K562 (cell line): ENCODE data around the gene WASL. TPM values are rescaled to one million over a fixed set of nuclear protein-coding genes. Genes with fewer than 3 reads are reported as not detected.
A peak's percentile ranks its signal among the peaks of the same experiment; 100 is the strongest.

Experiments used
- ATAC-seq: fragments of 200-7000 bp; cut with Tn5 transposase; 3 replicates; pipeline ENCODE4 v1.9.1; 2020; ENCODE audit warnings: moderate library complexity
- BruUV-seq: library from RNA; stranded (reverse); fragments of 400-500 nt; replicated peaks from 2 replicates; lab custom pipeline; 2021; lab: Mats Ljungman, UMichigan
- CTCF ChIA-PET: fragments of 300-600 bp; formaldehyde crosslinking; extraction: SDS; loops from one replicate; lab custom pipeline; 2021; ENCODE audit warnings: low intra/inter-chr PET ratio; lab: Yijun Ruan, JAX
- POLR2A ChIA-PET: fragments of 300-600, 350-650 bp; sonication (Branson Sonifier 250); formaldehyde crosslinking; extraction: SDS; loops from one replicate; lab custom pipeline; 2021; ENCODE audit warnings: antibody characterized with exemption, inconsistent platforms; lab: Yijun Ruan, JAX
- DNase-seq, 4 experiments: peaks; one replicate each; pipeline versions ENCODE4 v3.0.0 to v3.0.0-alpha.2; 2011 to 2018; ENCODE audit warnings: low spot score in 3 of 4, mixed read lengths in 3 of 4; ENCODE audit errors: extremely low read depth in 1 of 4
- FAIRE-seq: peaks from 2 replicates; lab custom pipeline; 2011; peaks lifted over from hg19 to GRCh38; lab: Jason Lieb, UNC
- H2AFZ ChIP-seq: 2 replicates; pipeline ENCODE4 v1.6.0; 2011; ENCODE audit warnings: low read depth, low read length, control low read depth, inconsistent platforms
- H3K27ac ChIP-seq: fragments of 200-600 bp; 3 replicates; pipeline ENCODE4 v1.8.0; 2011; ENCODE audit warnings: low read depth, mild to moderate bottlenecking, control low read depth, inconsistent platforms, low read length, moderate library complexity, mixed read lengths; ENCODE audit errors: extremely low read depth
- H3K27me3 ChIP-seq, 2 experiments: fragments of 300-600 bp in 1 of 2; 2 replicates in 1 of 2; 3 replicates in 1 of 2; pipeline versions ENCODE4 v1.6.0 to v1.8.0; 2011; ENCODE audit warnings: inconsistent platforms in 2 of 2, low read length in 2 of 2, mild to moderate bottlenecking in 1 of 2, mixed read lengths in 1 of 2, moderate library complexity in 1 of 2; ENCODE audit not compliant: control insufficient read depth in 2 of 2, insufficient read depth in 2 of 2
- H3K36me3 ChIP-seq: fragments of 300-600 bp; 3 replicates; pipeline ENCODE4 v1.8.0; 2011; ENCODE audit warnings: mild to moderate bottlenecking, low read length, inconsistent platforms; ENCODE audit not compliant: control insufficient read depth, insufficient read depth
- H3K4me1 ChIP-seq, 2 experiments: fragments of 200-600 bp in 1 of 2; replicated peaks in 1 of 2; 2 replicates in 1 of 2; 3 replicates in 1 of 2; pipeline versions ENCODE4 v1.5.1 to v1.8.0; 2011; ENCODE audit warnings: inconsistent platforms in 2 of 2, low read length in 2 of 2, mild to moderate bottlenecking in 1 of 2, mixed read lengths in 1 of 2, moderate library complexity in 1 of 2; ENCODE audit not compliant: control insufficient read depth in 2 of 2, insufficient read depth in 2 of 2
- H3K4me2 ChIP-seq: 2 replicates; pipeline ENCODE4 v1.6.1; 2011; ENCODE audit warnings: low read length, control low read depth, inconsistent platforms, mixed read lengths; ENCODE audit not compliant: insufficient read depth
- H3K4me3 ChIP-seq: fragments of 200-600 bp; sonication (generic), shearing (Covaris generic); 2 replicates; pipeline ENCODE4 v1.5.1; 2016; ENCODE audit warnings: control low read depth, inconsistent platforms
- H3K79me2 ChIP-seq: fragments of 200-600 bp; 3 replicates; pipeline ENCODE4 v1.8.0; 2011; ENCODE audit warnings: low read length, inconsistent platforms; ENCODE audit not compliant: control insufficient read depth, insufficient read depth
- H3K9ac ChIP-seq, 2 experiments: 2 replicates each; pipeline versions ENCODE4 v1.6.0 to v1.6.1; 2011; ENCODE audit warnings: low read depth in 2 of 2, low read length in 2 of 2, control low read depth in 1 of 2, inconsistent platforms in 1 of 2, mild to moderate bottlenecking in 1 of 2, mixed read lengths in 1 of 2; ENCODE audit not compliant: insufficient read depth in 1 of 2
- H3K9me1 ChIP-seq: one replicate; pipeline ENCODE4 v1.6.0; 2011; ENCODE audit warnings: inconsistent platforms, mild to moderate bottlenecking, low read length, moderate library complexity; ENCODE audit not compliant: control insufficient read depth, insufficient read depth
- H3K9me3 ChIP-seq: replicated peaks from 2 replicates; pipeline ENCODE4 v1.5.1; 2011; ENCODE audit warnings: low read depth, low read length, inconsistent platforms; ENCODE audit not compliant: control insufficient read depth, insufficient read depth
- H4K20me1 ChIP-seq: replicated peaks from 2 replicates; pipeline ENCODE4 v1.6.1; 2011; ENCODE audit warnings: low read length, inconsistent platforms, mixed read lengths; ENCODE audit not compliant: control insufficient read depth, insufficient read depth
- HDAC8 ChIP-seq: fragments of 450-650 bp; IDR thresholded peaks from 2 replicates; pipeline ENCODE4 v1.6.1; 2016; ENCODE audit warnings: mild to moderate bottlenecking, missing genetic modification characterization, moderate library complexity, missing compliant biosample characterization
- LARP7 ChIP-seq: fragments of 450-650 bp; IDR thresholded peaks from 2 replicates; pipeline ENCODE4 v1.6.1; 2016
- PCBP2 ChIP-seq: fragments of 200-400 bp; formaldehyde crosslinking; IDR thresholded peaks from 2 replicates; pipeline ENCODE4 v1.6.1; 2018; ENCODE audit warnings: low read length, low read depth, mild to moderate bottlenecking, moderate library complexity; ENCODE audit not compliant: poor library complexity, severe bottlenecking
- TRIM28 ChIP-seq: fragments of 450-650 bp; IDR thresholded peaks from 2 replicates; pipeline ENCODE4 v1.6.1; 2017
- ZC3H11A ChIP-seq: IDR thresholded peaks from 2 replicates; pipeline ENCODE4 v1.6.1; 2012; ENCODE audit warnings: low read depth, low read length, improper control_type of control experiment
- ZKSCAN8 ChIP-seq: fragments of 200-800 bp; sonication (Bioruptor generic); IDR thresholded peaks from 2 replicates; pipeline ENCODE4 v1.6.1; 2016; ENCODE audit warnings: missing genetic modification characterization, missing compliant biosample characterization
- ZNF165 ChIP-seq: fragments of 250-450 bp; sonication (Bioruptor Pico); IDR thresholded peaks from 2 replicates; pipeline ENCODE4 v1.4.0; 2020; ENCODE audit warnings: borderline replicate concordance
- ZNF586 ChIP-seq: fragments of 450-650 bp; formaldehyde crosslinking; conservative IDR thresholded peaks from 2 replicates; pipeline ENCODE4 v1.4.0; 2020; ENCODE audit warnings: mild to moderate bottlenecking, moderate library complexity
- ZNF696 ChIP-seq: fragments of 250-450 bp; sonication (Bioruptor Pico); conservative IDR thresholded peaks from 2 replicates; pipeline ENCODE4 v1.4.0; 2020; ENCODE audit warnings: mild to moderate bottlenecking, moderate library complexity
- WGBS: fragments of 100-300 bp; shearing (Covaris generic); methylation state at CpG from one replicate; pipeline ENCODE4 v1.1.6; 2016; ENCODE audit warnings: low coverage, mixed read lengths; ENCODE audit not compliant: insufficient coverage; ENCODE audit errors: missing lambda C conversion rate; 5-methylcytosine and 5-hydroxymethylcytosine counted together
- in situ Hi-C: fragments of 300-500 bp; cut with MboI; formaldehyde crosslinking; loops from 4 replicates; pipeline ENCODE4 v1.15.0; 2018; ENCODE audit warnings: inconsistent platforms, mixed read lengths
- intact Hi-C: fragments of 100-400 bp; cut with micrococcal nuclease; formaldehyde crosslinking; loops from 2 replicates; pipeline ENCODE4 v1.14.2; 2022
- polyA plus RNA-seq, 8 experiments: library from polyadenylated mRNA; depleted of rRNA in 4 of 8; stranded (reverse) in 5 of 8; unstranded in 3 of 8; fragments of >200 nt; fragmentation: Nextera tagmentation in 2 of 8; fragmentation: Illumina TruSeq in 1 of 8; extraction: Ambion mirVana in 2 of 8; extraction: Trizol in 1 of 8; gene quantifications; 2 replicates each; pipeline versions ENCODE4 v1.2.1 to v1.2.3, GENCODE V29; 2011 to 2014; ENCODE audit warnings: inconsistent platforms in 1 of 8, missing spikeins in 1 of 8
- total RNA-seq, 7 experiments: library from RNA; depleted of rRNA in 6 of 7; stranded (reverse); fragments of >200 nt in 6 of 7; fragmentation: Illumina TruSeq in 2 of 7; extraction: Trizol in 2 of 7; gene quantifications; 2 replicates each; pipeline versions ENCODE4 v1.2.1 to v1.2.3, GENCODE V29; 2011 to 2021; ENCODE audit warnings: low replicate concordance in 1 of 7
- TF ChIP-seq, protein P1 (sequence below): IDR thresholded peaks from 2 replicates; pipeline ENCODE4 v1.6.1; 2011; ENCODE audit not compliant: insufficient read length; ENCODE audit errors: extremely low read depth
- TF ChIP-seq, protein P2 (sequence below), 2 experiments: fragments of 450-650 bp; conservative IDR thresholded peaks; 2 replicates each; pipeline ENCODE4 v1.6.1; 2017; ENCODE audit warnings: mild to moderate bottlenecking in 2 of 2, moderate library complexity in 2 of 2

WASL gene
- total and polyA plus RNA-seq, 9 of the 15 experiments (the other 6 are each of a cell fraction or from before 2014, with no cell fraction given): 3.2 to 13.9 (median 8.3) TPM

GRCh38 chr7:123717689-123718088 lies 31.1 kb downstream of the WASL start:
- Histone ChIP-seq H3K9me3 (no peaks in the 10 kb centered on the region), H2AFZ (no peak overlapping the region), H3K79me2 (peaks cover 100% of the 10 kb centered on the region), H3K27ac (no peak overlapping the region), H4K20me1 (peaks cover 15% of the 10 kb centered on the region), H3K9me1 (no peaks in the 10 kb centered on the region), H3K4me1 (peaks cover 0 to 35% of the 10 kb centered on the region in 2 experiments; a peak in 4 of 5 replicates), H3K4me2 (no peak overlapping the region), H3K27me3 (no peaks in the 10 kb centered on the region), H3K4me3 (no peak overlapping the region), H3K36me3 (peaks cover 15% of the 10 kb centered on the region; the same call in 2 of the 3 replicates), H3K9ac (no peak overlapping the region)
- DNase-seq: no peak
- intact Hi-C loops (no loop called here), in situ Hi-C loops (no loop called here)
- BruUV-seq: no TSS peak
- WGBS: 98% methylated on average over 3 of the region's 3 CpGs
- no peak for ATAC-seq
- CTCF ChIA-PET: no interaction called here
- POLR2A ChIA-PET: interaction anchor here (0.8 to 3.8 kb wide), 7 partner anchors 9 to 82 kb away, joined by 3 to 18 read pairs (median 4); partner anchors contain the start of gene WASL
- FAIRE-seq: no peak
- TF ChIP-seq ZC3H11A (no peak), TRIM28 (no peak), PCBP2 (no peak), ZNF165 (CRISPR knock-in tag) (no peak), HDAC8 (tag) (no peak), ZKSCAN8 (CRISPR knock-in tag) (no peak), ZNF696 (CRISPR knock-in tag) (no peak), ZNF586 (CRISPR knock-in tag) (no peak), LARP7 (no peak)
- TF ChIP-seq, protein P1, sequence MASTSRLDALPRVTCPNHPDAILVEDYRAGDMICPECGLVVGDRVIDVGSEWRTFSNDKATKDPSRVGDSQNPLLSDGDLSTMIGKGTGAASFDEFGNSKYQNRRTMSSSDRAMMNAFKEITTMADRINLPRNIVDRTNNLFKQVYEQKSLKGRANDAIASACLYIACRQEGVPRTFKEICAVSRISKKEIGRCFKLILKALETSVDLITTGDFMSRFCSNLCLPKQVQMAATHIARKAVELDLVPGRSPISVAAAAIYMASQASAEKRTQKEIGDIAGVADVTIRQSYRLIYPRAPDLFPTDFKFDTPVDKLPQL: no peak
- TF ChIP-seq, protein P2, sequence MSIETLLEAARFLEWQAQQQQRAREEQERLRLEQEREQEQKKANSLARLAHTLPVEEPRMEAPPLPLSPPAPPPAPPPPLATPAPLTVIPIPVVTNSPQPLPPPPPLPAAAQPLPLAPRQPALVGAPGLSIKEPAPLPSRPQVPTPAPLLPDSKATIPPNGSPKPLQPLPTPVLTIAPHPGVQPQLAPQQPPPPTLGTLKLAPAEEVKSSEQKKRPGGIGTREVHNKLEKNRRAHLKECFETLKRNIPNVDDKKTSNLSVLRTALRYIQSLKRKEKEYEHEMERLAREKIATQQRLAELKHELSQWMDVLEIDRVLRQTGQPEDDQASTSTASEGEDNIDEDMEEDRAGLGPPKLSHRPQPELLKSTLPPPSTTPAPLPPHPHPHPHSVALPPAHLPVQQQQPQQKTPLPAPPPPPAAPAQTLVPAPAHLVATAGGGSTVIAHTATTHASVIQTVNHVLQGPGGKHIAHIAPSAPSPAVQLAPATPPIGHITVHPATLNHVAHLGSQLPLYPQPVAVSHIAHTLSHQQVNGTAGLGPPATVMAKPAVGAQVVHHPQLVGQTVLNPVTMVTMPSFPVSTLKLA (conservative IDR thresholded peaks at IDR 0.05): 0 out of 4 replicates have a peak, but pooled peaks of 1 of the 2 experiments have one; percentile 14
